HL-60 (cell line): ENCODE results near the gene ZNRF3.

Experiments used
- CTCF ChIP-seq: IDR thresholded peaks from one replicate; pipeline ENCODE4 v1.5.1; 2011; ENCODE audit warnings: low read length, control low read depth, inconsistent platforms; ENCODE audit not compliant: insufficient read depth
- POLR2AphosphoS5 ChIP-seq: IDR thresholded peaks from 2 replicates; pipeline ENCODE4 v1.6.1; 2012; ENCODE audit warnings: low read depth
- REST ChIP-seq: IDR thresholded peaks from 2 replicates; pipeline ENCODE4 v1.6.1; 2012; ENCODE audit warnings: low read depth; ENCODE audit not compliant: insufficient replicate concordance

GRCh38 chr22:28986366-28986765 lies 103.0 kb downstream of the ZNRF3 start:
- TF ChIP-seq CTCF = no peak
- TF ChIP-seq POLR2AphosphoS5 = no peak
- TF ChIP-seq REST = no peak
